Endothelial cell of umbilical vein (primary cell): Measurements from ENCODE around the gene KASH5. TPM values are rescaled to one million over a fixed set of nuclear protein-coding genes. Genes with fewer than 3 reads are reported as not detected.
A peak's percentile ranks its signal among the peaks of the same experiment; 100 is the strongest.

Experiments
- BruUV-seq: library from RNA; stranded (reverse); fragments of 400-500 nt; replicated peaks from 2 replicates; lab custom pipeline; 2021; lab: Mats Ljungman, UMichigan
- CTCF ChIA-PET: fragments of 300-600, 350-600 bp; sonication (Branson Sonifier 250); formaldehyde crosslinking; loops from one replicate; lab custom pipeline; 2021; ENCODE audit warnings: antibody characterized with exemption, inconsistent platforms; lab: Charles Lee
- POLR2A ChIA-PET: fragments of 300-600, 350-600 bp; sonication (Branson Sonifier 250); formaldehyde crosslinking; loops from one replicate; lab custom pipeline; 2021; ENCODE audit warnings: antibody characterized with exemption, inconsistent platforms; lab: Charles Lee
- DNase-seq: peaks from one replicate; pipeline ENCODE4 v3.0.0-alpha.2; 2011; ENCODE audit warnings: low read depth, low spot score
- FAIRE-seq: peaks from 2 replicates; lab custom pipeline; 2011; peaks lifted over from hg19 to GRCh38; lab: Jason Lieb, UNC
- H2AFZ ChIP-seq: 2 replicates; pipeline ENCODE4 v1.6.0; 2012; ENCODE audit warnings: low read depth, low read length, control low read depth, inconsistent platforms
- H3K27ac ChIP-seq: 2 replicates; pipeline ENCODE4 v1.5.1; 2011; ENCODE audit warnings: low read depth, mild to moderate bottlenecking, control low read depth, low read length, moderate library complexity; ENCODE audit not compliant: insufficient read depth
- H3K27me3 ChIP-seq, 2 experiments: 2 replicates each; pipeline versions ENCODE4 v1.6.0 to v1.6.1; 2011; ENCODE audit warnings: low read length in 2 of 2, mixed read lengths in 1 of 2; ENCODE audit not compliant: control insufficient read depth in 2 of 2, insufficient read depth in 2 of 2
- H3K36me3 ChIP-seq, 2 experiments: 2 replicates in 1 of 2; 3 replicates in 1 of 2; pipeline ENCODE4 v1.5.1; 2011; ENCODE audit warnings: low read length in 2 of 2, mild to moderate bottlenecking in 1 of 2, moderate library complexity in 1 of 2; ENCODE audit not compliant: control insufficient read depth in 2 of 2, insufficient read depth in 2 of 2; ENCODE audit errors: extremely low read depth in 1 of 2
- H3K4me1 ChIP-seq: 3 replicates; pipeline ENCODE4 v1.5.1; 2011; ENCODE audit warnings: mild to moderate bottlenecking, low read length; ENCODE audit not compliant: control insufficient read depth, insufficient read depth; ENCODE audit errors: extremely low read depth
- H3K4me2 ChIP-seq: 2 replicates; pipeline ENCODE4 v1.6.1; 2011; ENCODE audit warnings: low read length, control low read depth, mixed read lengths; ENCODE audit not compliant: insufficient read depth
- H3K4me3 ChIP-seq, 3 experiments: fragments of 200-600 bp in 1 of 3; sonication (generic), shearing (Covaris generic) in 1 of 3; replicated peaks in 1 of 3; 2 replicates each; pipeline ENCODE4 v1.5.1; 2011 to 2016; ENCODE audit warnings: control low read depth in 3 of 3, low read length in 3 of 3, mild to moderate bottlenecking in 2 of 3, inconsistent platforms in 1 of 3, low read depth in 1 of 3, moderate library complexity in 1 of 3; ENCODE audit not compliant: insufficient read depth in 1 of 3
- H3K79me2 ChIP-seq: 2 replicates; pipeline ENCODE4 v1.6.0; 2012; ENCODE audit warnings: low read length, inconsistent platforms; ENCODE audit not compliant: control insufficient read depth, insufficient read depth
- H3K9ac ChIP-seq: replicated peaks from 2 replicates; pipeline ENCODE3; 2011; ENCODE audit warnings: low read length, control low read depth; ENCODE audit not compliant: insufficient read depth; ENCODE audit errors: extremely low read depth
- H3K9me1 ChIP-seq: replicated peaks from 3 replicates; pipeline ENCODE4 v1.6.0; 2011; ENCODE audit warnings: mild to moderate bottlenecking, low read length; ENCODE audit not compliant: control insufficient read depth, insufficient read depth; ENCODE audit errors: extremely low read depth
- H3K9me3 ChIP-seq: replicated peaks from 2 replicates; pipeline ENCODE4 v1.5.1; 2012; ENCODE audit warnings: low read length, inconsistent platforms; ENCODE audit not compliant: control insufficient read depth, insufficient read depth
- H4K20me1 ChIP-seq: replicated peaks from 2 replicates; pipeline ENCODE3; 2011; ENCODE audit warnings: mild to moderate bottlenecking, low read length; ENCODE audit not compliant: control insufficient read depth, insufficient read depth; ENCODE audit errors: extremely low read depth
- EZH2 ChIP-seq: IDR thresholded peaks from 2 replicates; pipeline ENCODE4 v1.6.1; 2012; ENCODE audit warnings: borderline replicate concordance, low read depth, mild to moderate bottlenecking, moderate library complexity, low read length, inconsistent platforms; ENCODE audit not compliant: severe bottlenecking
- FOS ChIP-seq: IDR thresholded peaks from 2 replicates; pipeline ENCODE4 v1.6.1; 2011; ENCODE audit warnings: mild to moderate bottlenecking, low read length, moderate library complexity, borderline replicate concordance; ENCODE audit not compliant: insufficient read depth
- GATA2 ChIP-seq: IDR thresholded peaks from 2 replicates; pipeline ENCODE4 v1.7.0; 2011; ENCODE audit warnings: low read depth, mild to moderate bottlenecking, moderate library complexity, mixed read lengths, low read length; ENCODE audit not compliant: insufficient read length, insufficient read depth
- JUN ChIP-seq: IDR thresholded peaks from 2 replicates; pipeline ENCODE4 v1.6.1; 2011; ENCODE audit warnings: borderline replicate concordance, low read depth; ENCODE audit not compliant: insufficient read length, insufficient read depth
- MYC ChIP-seq: IDR thresholded peaks from one replicate; pipeline ENCODE4 v1.6.1; 2011; ENCODE audit warnings: mild to moderate bottlenecking, low read depth, low read length
- POLR2A ChIP-seq: IDR thresholded peaks from 2 replicates; pipeline ENCODE4 v1.6.1; 2012; ENCODE audit warnings: low read depth, mild to moderate bottlenecking, control low read depth, low read length
- POLR2AphosphoS5 ChIP-seq: IDR thresholded peaks from 2 replicates; pipeline ENCODE4 v1.6.1; 2012; ENCODE audit warnings: low read depth, mild to moderate bottlenecking, control low read depth, low read length, moderate library complexity; ENCODE audit not compliant: insufficient read depth
- dilution Hi-C: fragments of 300-500 bp; cut with MboI; formaldehyde crosslinking; loops from one replicate; pipeline ENCODE4 v1.15.0; 2019; ENCODE audit warnings: low sequenced_read_pairs; ENCODE audit not compliant: extremely low pct_ligation_motif_present
- intact Hi-C: fragments of 100-400 bp; cut with micrococcal nuclease; formaldehyde crosslinking; loops from one replicate; pipeline ENCODE4 v1.10.0; 2022
- polyA plus RNA-seq, 4 experiments: library from polyadenylated mRNA; depleted of rRNA in 3 of 4; stranded (reverse) in 3 of 4; unstranded in 1 of 4; fragments of >200 nt; gene quantifications; 2 replicates each; pipeline versions ENCODE4 v1.2.1 to v1.2.3, GENCODE V29; 2011 to 2012; ENCODE audit warnings: missing spikeins in 1 of 4
- total RNA-seq: library from RNA; stranded (reverse); gene quantifications from 2 replicates; pipeline ENCODE4 v1.2.3, GENCODE V29; 2021
- TF ChIP-seq, protein P1 (sequence below): IDR thresholded peaks from 2 replicates; pipeline ENCODE4 v1.6.1; 2011; ENCODE audit not compliant: insufficient read depth, insufficient read length
- TF ChIP-seq, protein P2 (sequence below), 2 donors: IDR thresholded peaks; 1 replicate in 1 of 2; 2 replicates in 1 of 2; pipeline ENCODE4 v1.5.1; 2011; ENCODE audit warnings: low read length in 2 of 2, mild to moderate bottlenecking in 2 of 2, moderate library complexity in 2 of 2, control low read depth in 1 of 2, inconsistent platforms in 1 of 2, low read depth in 1 of 2; ENCODE audit not compliant: insufficient read depth in 1 of 2; ENCODE audit errors: extremely low read depth in 1 of 2

Gene KASH5
- total and polyA plus RNA-seq, 2 donors (not counting 3 experiments of a cell fraction or from before 2014, with no cell fraction given), result 0.03 TPM; not detected in 1

DNA sequence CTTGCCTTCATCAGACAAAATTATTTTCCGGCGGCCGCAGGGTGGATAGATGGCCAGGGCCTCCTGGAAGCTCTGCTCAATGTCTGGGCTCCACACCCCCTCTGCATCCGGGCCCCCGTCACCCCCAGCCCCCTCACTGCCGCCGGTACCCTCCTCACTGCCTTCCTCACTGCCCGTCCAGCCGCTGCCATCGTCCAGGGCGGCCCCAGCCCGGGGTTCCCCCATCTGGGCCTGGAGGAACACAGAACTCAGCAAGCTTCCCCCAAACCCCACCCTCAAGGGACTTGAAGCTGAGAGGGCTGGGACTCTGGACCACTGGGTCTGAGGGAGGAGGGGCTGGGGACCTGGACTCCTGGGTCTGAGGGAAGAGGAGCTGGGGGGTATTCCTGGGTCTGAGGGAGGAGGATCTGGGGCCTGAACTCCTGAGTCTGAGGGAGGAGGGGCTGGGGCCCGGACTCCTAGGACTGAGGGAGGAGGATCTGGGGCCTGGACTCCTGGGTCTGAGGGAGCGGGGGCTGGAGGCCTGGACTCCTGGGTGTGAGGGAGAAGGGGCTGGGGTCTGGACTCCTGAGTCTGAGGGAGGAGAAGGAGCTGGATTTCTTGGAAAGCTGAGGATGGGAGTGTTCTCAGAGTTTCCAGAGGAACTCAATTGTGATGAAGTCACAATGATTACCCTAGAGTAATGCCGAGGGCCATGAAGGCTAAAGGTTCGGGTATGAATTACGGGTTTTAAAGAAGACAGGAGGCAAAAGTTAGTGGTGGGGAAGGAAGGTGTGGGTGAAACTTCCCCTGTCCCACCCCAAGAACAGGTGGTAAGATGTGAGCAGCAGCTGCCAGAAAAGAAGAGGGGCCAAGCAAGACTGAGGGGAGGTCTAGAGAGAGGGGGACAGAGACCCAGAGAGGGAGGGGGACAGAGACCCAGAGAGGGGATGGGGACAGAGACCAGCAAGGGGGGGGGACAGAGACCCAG lies 27.9 kb upstream of the KASH5 start:
- POLR2A ChIA-PET, result no interaction called here
- CTCF ChIA-PET, result no interaction called here
- peak overlapping the region; percentile 46 for H3K4me2 ChIP-seq

More for the DNA sequence above, 27.9 kb upstream of the KASH5 start:
- Histone ChIP-seq H3K4me1 (peaks cover 35% of the 10 kb centered on the region), H2AFZ (no peak overlapping the region), H3K36me3 (peaks cover 7 to 9% of the 10 kb centered on the region in 2 experiments), H3K4me3 (peak overlapping the region in 2 of 3 experiments; percentile 2 to 97), H3K27ac (no peak overlapping the region), H3K9ac (peak overlapping the region; percentile 98), H3K9me3 (no peaks in the 10 kb centered on the region), H3K27me3 (no peaks in the 10 kb centered on the region), H3K79me2 (peaks cover 40% of the 10 kb centered on the region), H3K9me1 (no peaks in the 10 kb centered on the region), H4K20me1 (no peaks in the 10 kb centered on the region)
- TSS peak; percentile 47 for BruUV-seq
- dilution Hi-C loops, result no loop called here
- intact Hi-C loops, result no loop called here
- FAIRE-seq, result peak; percentile 4
- TF ChIP-seq, protein P1, sequence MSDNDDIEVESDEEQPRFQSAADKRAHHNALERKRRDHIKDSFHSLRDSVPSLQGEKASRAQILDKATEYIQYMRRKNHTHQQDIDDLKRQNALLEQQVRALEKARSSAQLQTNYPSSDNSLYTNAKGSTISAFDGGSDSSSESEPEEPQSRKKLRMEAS, result no peak
- TF ChIP-seq GATA2 (no peak), JUN (no peak), MYC (no peak), FOS (no peak), POLR2A (no peak), EZH2 (no peak), POLR2AphosphoS5 (no peak)
- TF ChIP-seq, protein P2, sequence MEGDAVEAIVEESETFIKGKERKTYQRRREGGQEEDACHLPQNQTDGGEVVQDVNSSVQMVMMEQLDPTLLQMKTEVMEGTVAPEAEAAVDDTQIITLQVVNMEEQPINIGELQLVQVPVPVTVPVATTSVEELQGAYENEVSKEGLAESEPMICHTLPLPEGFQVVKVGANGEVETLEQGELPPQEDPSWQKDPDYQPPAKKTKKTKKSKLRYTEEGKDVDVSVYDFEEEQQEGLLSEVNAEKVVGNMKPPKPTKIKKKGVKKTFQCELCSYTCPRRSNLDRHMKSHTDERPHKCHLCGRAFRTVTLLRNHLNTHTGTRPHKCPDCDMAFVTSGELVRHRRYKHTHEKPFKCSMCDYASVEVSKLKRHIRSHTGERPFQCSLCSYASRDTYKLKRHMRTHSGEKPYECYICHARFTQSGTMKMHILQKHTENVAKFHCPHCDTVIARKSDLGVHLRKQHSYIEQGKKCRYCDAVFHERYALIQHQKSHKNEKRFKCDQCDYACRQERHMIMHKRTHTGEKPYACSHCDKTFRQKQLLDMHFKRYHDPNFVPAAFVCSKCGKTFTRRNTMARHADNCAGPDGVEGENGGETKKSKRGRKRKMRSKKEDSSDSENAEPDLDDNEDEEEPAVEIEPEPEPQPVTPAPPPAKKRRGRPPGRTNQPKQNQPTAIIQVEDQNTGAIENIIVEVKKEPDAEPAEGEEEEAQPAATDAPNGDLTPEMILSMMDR (IDR thresholded peaks at IDR 0.05; ENCODE audit: extremely low read depth in 1 of 2, insufficient read depth in 1 of 2, low read depth in 1 of 2, low read length in 2 of 2), result no peak
- DNase-seq, result no peak
